HG03064 (cell line): ENCODE results near the gene CARD11.
"Not testable (repeated sequence)": the region's sequence is repeated elsewhere in the genome, so short reads cannot be mapped to it uniquely, and the experiment has no call there.

Source experiments
- ATAC-seq: cut with Tn5 transposase; IDR thresholded peaks from one replicate; pipeline ENCODE4 v1.9.1; 2021; ENCODE audit warnings: low read depth; ENCODE audit not compliant: unreplicated experiment

CARD11 gene

DNA sequence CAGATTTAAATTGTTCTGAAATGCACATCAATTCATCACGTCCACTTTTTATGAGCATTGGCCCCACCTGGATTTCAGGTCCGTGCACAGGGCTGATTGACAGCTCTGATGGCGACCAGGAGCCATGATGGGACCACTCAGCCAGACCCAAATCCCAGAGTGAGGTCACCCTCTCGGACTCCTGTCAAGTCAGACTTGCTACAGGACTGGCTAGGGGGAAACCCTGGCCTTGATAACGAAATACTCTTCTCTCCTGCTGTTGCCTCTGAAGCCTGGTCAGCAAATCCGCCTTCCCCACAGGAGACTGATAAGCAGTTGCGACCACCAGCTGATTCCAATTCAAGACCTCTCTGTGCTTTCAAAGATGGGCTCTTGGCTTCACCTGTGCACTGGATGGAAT, 76.4 kb downstream of the CARD11 start:
- no peak for ATAC-seq

DNA sequence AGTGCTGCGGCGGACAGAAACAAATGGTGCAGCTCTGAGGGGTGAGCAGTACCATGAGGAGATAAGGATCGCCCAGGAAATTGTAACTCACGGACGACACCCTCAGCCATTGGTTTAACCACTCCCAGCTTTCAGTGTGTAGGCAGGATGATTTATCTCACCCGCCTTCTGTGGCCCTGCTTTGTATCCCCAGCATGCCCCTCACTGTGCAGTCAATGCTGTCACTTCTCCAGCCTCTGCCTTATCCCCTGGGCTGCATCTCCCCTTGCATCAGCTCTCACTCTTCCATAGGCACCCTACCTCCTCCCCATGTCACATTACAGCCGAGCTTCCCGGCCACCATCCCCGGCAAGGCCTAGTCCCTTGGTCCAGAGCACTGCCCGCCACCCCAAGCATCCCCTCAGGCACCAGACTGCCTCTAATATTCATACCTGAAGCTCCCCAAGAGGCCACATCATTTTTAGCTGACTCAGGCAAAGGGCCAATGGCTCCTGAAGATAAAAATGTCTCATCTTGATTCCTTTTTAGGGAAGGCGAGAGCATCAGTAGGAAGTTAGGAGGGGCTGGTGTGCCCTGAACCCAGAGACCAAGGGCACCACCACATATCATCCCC, 77.1 kb downstream of the CARD11 start:
- ATAC-seq: no peak

DNA sequence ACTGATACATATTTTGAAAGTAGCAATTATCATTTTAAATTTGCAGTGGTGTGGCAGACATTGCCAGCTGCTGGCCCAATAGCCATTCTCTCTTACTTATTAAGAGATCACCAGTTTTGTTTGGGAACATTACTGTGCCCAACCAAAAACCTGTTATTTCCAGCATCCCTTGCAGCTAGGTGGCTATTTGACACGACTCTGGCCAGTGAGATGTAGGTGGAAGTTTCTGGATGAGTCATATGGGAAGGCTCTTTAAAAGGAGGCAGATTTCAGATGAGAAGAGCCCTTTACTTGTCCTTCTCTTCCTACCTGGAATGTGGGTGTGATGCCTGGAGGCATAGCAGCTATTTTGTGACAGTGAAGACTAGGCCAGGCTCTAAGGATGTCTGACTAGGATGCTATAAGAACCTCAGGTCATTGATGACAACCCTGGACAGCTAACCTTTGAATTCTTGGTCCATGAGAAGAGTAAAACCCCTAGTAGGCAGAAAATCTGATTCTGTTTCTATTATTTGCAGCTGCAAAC, 77.9 kb downstream of the CARD11 start:
- ATAC-seq: no peak

DNA sequence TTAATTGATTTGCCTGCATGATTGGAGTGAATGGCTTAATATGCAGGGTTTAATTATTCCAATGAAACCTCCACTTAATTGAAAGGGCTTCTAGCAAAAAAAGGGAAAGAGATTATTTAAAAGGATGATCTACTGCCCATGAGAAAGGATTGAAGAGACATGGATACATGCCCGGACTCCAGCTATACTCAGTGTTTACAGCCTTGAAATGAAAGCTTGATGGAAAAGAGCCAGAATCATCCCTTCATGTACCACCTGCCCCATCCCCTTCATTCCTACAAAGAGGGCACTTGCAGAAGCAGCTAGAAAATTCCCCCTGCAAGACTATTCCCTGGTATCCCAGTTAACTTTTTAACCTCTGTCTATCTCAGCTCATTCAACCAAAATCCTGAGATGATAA, 78.4 kb downstream of the CARD11 start:
- ATAC-seq: no peak

DNA sequence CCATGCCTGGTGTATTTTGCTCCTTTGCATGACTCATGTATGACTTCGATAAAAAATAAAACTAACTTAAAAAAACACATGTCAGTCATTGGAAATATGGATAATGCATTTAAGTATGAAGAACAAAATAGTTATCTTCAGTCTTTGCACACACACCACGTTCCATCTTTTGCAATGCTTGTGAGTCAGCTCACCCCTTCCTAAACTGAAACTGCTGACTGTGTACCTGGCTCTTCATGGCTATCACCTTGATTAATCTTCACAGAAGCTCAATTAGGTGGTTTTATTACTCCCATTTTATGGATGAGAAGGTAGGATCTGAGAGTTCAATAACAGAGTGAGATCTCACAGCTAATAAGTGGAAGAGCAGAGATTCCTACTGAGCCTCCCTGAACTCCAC, 79.5 kb downstream of the CARD11 start:
- ATAC-seq: no peak

DNA sequence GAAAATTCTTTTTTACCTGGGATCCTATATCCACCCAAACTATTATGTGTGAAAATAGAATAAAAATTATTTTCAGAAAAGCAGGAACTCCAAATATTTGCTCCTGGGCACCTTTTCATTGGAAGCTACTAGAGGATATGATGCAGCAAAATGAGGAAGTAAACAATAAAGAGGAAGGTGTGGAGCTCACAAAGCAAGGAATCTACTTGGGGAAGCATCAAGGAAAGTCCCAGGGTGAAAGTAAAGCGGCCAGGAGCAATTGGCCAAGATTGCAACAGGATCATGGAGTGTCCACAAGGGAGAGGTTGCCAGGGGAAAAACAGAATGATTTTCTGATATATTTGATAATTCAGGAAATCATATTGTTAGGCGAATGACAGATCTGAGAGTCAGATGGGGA, 80.8 kb downstream of the CARD11 start:
- no peak for ATAC-seq

DNA sequence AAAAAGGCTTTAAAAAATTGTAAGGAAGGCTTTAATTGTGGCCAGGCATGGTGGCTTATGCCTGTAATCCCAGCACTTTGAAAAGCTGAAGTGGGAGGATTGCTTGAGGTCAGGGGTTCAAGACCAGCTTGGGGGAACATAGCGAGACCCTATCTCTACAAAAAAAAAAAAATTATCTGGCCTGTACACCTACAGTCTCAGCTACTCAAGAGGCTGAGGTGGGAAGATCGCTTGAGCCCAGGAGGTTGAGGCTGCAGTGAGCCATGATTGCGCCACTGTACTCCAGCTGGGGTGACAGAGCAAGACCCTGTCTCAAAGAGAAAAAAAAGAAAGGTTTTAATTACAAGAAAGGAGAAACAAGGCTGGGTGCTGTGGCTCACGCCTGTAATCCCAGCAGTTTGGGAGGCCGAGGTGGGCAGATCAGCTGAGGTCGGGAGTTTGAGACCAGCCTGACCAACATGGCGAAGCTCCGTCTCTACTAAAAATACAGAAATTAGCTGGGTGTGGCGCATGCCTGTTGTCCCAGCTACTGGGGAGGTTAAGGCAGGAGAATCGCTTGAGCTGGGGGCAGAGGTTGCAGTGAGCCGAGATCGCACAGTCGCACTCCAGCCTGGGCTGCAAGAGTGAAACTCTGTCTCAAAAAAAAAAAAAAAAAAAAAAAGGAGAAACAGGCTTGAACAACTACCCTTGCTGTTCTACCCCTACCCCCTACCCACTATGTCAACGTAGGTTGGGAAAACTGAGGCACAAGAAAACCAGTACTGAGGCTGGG, 83.7 kb downstream of the CARD11 start:
- ATAC-seq: no peak

DNA sequence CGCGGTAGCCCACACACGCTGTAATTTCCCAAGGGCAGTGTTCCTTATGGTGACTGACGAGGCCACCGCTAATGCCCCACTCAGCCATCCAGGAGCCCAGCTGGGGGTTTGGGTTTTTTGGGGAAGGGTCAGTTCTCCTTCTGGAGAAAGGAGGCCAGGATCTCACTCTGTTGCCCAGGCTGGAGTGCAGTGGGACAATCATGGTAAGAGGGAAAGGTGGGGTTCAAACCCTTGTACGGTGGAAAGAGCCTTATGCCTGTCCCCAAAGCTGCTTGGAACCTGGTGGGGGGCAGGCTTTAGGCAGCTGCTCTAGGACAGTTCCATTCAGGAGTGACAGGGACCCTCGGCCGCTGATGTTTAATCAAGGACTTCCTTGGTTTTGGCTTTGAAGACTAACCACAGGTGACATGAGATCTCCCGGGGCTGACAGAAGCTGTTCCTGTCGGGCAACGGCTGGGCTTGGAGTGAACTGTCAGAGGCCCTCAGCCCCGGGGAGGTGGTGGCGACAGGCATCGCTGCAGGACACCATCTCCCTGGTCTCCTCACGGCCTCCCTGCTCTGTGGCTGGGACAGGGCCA, 84.5 kb downstream of the CARD11 start:
- no peak for ATAC-seq

DNA sequence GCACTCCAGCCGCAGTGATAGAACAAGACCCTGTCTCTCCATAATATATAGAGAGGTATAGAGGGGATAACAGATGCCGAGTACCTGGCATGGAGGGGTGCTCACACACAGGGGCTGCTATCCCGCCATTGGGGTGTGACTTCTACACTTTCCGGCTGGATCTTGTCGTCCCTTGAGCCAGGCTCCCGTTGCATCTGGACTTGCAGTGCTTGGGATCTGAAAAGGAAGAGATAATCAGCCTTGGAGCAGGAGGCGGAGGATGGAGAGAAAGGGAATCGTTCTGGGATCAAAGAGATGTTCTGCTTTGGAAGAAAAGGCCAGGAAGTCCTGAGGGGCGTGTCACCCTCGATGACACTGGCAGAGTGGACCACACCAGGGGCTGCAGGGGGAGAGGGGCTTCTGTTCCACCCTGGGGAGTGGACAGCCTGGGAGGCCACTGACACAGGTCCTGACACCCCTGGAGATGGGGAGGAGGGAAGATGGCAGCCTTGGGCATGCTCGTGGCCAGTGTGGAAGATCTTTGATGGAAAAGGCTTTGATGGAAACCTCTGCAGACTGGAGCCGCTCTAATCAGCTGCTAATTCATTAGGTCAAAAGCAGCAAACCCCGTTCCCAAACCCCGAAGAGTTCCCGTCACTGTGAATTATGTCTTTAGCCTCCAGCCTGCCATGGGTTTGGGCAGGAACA, 85.1 kb downstream of the CARD11 start:
- ATAC-seq: no peak

DNA sequence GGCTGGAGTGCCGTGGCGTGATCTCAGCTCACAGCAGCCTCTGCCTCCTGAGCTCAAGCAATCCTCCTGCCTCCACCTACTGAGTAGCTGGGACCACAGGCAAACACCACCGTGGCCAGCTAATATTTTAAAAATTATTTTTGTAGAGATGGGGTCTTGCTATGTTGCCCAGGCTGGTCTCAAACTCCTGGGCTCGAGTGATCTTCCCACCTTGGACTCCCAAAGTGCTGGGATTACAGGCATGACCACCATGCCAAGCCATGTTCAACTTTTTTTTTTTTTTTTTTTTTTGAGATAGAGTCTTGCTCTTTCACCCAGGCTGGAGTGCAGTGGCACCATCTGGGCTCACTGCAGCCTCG, 86.3 kb downstream of the CARD11 start:
- not testable (repeated sequence) for ATAC-seq

DNA sequence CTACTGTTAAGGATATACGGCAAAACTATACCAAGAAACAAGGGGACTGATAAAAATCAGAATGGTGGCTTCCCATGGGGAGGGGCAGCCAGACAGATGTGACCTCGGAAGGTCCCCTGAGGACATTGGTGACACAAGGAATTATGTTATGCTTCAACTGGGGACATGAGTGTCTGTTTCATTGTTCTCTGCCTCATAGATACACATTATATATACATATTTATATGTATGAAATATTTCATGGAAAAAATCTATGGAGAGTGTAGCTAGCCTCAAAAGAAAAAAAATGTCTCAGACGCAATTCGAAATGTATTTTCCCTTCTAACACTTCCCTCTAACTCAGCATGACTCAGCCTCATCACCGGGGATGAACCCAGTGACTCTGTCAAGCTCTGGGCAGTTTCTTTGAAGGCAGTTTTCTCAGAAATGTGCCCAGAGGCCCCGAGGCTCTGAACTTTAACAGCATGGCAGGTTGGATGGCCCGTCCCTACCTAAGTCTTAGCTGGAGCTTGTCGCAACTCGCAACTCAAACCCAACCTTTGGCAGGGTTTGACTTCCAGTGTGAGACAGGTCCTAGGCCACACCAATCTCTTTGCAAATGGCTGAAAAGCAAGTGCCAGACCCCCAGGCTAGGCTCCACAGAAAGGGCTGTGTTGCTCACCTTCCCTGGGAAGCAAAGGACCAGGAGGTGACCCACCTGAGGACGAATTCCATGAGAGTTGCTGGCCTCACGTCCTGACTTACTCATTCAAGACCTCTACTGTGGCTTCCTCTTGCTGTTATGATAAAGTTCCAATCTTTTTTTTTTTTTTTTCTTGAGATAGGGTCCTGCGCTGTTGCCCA, 86.9 kb downstream of the CARD11 start:
- ATAC-seq: no peak

DNA sequence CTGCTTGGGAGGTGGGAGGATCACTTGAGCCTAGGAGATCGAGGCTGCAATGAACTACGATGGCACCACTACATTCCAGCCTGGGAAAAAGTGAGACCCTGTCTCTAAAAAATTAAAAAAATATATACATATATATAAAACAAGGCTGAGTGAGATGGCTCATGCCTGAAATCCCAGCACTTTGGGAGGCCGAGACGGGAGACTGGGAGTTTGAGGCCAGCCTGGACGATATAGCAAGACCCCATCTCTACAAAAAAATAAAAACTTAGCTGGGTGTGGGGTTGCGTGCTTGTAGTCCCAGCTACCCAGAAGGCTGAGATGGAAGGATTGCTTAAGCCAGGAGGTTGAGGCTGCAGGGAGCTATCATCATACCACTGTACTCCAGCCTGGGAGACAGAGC, 87.6 kb downstream of the CARD11 start:
- ATAC-seq: no peak

DNA sequence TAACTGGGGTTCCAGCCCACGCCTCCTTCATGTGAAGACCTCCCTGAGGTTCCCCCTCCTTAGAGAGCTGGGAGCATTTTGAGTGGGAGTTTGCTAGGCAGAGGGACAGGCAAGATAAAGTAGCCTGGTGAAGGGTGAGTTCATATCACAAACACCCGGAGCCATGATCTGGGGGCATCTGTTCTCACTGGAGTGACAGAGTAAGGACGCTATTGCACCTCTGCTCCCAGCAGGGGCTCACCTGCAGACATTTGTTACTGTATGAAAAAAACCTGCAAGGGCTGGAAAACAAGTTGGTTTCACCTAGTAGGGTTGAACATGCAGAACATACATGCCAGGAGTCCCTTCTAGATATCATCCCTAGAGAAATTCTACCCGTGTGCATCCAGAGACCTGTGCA, 88.4 kb downstream of the CARD11 start:
- no peak for ATAC-seq

DNA sequence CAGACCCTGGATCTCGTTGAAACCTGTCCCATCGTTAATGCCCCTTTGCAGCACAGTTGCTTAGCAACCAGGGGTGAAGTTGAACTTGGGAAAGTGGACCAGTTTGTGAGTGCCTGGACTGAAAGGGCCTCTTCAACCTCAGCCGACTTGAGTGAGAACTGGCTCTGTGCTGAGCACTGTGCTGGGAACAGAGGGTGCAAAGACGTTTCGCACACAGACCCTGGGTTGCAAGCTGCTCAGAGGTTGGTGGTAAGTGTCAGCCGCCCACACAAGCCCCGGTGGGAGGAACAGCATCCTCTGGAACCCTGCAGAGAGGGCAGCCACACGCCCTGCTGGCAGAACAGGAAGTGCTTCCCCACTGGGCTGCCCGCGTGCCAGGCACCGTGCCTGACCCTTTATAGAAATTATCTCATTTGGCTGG, 89.2 kb downstream of the CARD11 start:
- no peak for ATAC-seq

DNA sequence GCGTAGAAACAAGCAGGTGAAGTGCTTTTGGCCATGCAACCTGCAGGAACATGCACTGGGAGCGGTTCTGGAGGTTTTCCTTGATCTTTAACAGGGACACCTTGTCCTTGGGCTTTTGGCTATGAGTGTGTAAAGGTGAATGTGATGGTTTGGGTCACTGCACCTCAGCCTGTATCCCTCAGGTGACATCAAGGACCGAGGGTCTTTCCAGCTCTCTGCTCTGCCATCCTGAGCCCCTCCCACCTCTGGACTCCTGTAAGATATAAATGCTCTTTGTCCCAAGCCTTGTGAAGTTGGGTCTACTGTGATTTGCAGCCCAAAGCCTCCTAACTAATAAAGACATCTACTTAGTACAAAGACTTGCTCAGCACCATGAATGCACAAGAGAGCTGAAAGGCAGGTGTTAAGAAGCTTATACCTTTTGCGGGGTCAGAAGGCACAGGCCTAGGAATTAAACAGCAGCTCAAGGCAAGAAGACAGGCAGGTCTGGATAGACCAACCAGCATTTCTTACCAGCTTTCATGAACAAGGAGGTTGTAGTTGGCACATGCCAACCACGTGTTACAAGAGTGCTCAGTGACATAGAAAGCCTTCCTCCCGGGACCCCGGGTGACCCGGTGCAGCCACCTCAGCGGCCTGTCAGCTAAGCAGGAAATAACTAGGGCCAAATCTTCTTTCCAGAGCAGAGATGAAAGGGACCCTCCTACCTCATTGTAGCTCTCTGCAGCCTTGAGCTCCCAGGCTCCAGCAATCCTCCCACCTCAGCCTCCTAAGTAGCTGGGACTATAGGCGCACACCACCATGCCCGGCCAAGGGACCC, 89.9 kb downstream of the CARD11 start:
- no peak for ATAC-seq

DNA sequence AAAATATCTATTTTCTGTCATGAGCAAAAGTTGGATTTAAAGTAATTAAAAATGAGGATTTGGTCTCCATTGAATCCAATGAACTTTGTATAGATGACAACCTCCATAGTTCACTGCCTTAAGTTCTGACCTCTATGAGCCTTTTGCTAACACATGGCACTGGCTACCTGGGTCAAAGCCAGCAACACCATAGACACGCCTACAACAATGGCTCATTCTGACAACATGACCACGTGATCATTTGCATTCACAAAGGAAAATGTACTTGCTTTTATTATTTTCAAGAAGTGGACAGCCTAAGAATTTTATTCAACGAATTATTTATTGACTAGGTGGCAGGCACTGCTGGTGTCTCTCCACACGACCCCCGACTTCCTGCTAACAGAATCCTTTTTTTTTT, 90.6 kb downstream of the CARD11 start:
- ATAC-seq: no peak

DNA sequence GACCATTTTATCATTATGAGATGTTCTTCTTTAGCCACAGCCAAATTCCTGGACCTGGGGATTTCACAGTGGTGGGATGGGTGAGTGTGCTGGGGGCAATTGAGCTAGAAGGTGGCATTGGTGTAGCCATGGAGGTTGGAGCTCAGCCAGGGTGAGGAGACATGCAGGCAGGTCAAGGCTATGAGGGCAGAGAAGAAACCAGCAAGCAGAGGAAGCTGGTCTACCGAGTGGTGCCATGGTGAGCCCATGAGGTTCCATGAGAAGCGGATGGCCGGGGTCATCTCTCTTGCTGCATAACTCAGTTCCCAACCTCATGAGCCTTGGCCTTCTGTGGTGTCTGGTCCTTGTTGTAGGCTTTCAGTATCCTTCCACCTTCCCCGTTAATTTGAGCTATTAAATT, 91.4 kb downstream of the CARD11 start:
- ATAC-seq: no peak

DNA sequence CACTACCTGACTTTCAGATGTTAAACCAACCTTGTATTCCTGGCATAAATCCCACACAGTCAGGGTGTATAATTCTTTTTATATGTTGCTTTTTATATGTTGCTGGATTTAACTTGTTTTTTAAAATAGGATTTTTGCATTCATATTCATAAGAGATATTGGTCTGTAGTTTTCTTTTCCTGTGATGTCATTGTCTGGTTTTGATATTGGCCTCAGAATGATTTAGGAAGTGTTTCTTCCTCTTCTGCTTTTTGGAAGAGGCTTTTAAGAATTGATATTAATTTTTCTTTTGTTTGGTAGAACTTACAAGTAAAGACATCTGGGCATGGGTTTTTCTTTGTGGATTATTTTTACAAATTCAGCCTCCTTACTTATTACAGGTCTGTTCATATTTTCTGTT, 93.1 kb downstream of the CARD11 start:
- ATAC-seq: no peak

DNA sequence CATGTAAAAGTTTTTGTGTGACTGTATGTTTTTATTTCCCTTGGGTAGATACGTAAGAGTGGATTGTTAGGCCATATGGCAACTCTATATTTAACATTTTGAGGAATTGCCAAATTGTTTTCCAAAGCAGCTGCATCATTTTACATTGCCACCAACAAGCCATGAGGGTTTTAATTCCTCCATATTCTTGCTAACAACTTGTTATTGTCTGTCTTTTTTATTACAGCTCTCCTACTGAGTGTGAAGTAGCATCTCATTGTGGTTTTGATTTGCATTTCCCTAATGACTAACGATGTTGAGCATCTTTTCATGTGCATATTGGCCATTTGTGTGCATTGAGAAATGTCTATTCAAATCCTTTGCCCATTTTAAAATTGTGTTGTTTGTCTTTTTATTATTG, 94.9 kb downstream of the CARD11 start:
- no peak for ATAC-seq
